ENCODE results near the gene TSHZ1.

Gene TSHZ1

DNA sequence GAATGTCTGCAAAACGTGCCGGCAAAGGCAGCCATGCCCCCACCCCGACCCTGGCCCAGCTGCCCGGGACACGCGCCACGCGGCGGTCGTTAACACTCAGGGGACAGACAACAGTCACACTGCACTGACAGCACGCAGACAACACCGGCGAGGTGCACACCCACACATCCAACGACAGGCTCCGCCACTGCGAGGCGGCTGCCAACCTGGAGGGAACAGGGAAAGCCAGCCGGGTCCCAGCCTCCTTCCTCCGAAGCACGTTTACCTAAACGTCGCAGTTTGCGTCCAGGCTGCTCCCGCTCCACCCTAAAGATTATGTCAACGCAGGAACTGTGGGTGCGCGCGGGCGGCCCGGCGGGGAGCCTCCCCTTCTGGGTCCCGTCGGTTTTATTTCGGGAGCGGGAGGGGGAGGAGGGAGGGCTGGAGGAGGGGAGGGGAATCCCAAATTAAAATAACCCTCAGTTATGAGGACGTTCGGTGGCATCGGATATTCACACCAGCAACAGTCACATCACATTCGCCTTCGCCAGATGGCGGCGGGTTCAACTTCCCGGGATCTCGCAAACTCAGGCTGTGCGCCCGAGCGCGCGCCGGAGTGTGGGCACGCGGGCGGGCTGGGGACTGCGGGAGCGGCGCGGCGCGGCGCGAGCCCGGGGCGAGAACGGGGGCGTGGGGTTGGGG, 2.3 kb upstream of the TSHZ1 start:
- TF ChIP-seq POLR2A (IDR thresholded peaks at IDR 0.05; ENCODE audit: extremely low read depth, insufficient read length) (no peak), MYC (IDR thresholded peaks at IDR 0.05; ENCODE audit: low read depth, low read length) (no peak)
- TF ChIP-seq, protein P1, sequence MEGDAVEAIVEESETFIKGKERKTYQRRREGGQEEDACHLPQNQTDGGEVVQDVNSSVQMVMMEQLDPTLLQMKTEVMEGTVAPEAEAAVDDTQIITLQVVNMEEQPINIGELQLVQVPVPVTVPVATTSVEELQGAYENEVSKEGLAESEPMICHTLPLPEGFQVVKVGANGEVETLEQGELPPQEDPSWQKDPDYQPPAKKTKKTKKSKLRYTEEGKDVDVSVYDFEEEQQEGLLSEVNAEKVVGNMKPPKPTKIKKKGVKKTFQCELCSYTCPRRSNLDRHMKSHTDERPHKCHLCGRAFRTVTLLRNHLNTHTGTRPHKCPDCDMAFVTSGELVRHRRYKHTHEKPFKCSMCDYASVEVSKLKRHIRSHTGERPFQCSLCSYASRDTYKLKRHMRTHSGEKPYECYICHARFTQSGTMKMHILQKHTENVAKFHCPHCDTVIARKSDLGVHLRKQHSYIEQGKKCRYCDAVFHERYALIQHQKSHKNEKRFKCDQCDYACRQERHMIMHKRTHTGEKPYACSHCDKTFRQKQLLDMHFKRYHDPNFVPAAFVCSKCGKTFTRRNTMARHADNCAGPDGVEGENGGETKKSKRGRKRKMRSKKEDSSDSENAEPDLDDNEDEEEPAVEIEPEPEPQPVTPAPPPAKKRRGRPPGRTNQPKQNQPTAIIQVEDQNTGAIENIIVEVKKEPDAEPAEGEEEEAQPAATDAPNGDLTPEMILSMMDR (IDR thresholded peaks at IDR 0.05; ENCODE audit: low read depth, low read length) = no peak
- TF ChIP-seq, protein P2, sequence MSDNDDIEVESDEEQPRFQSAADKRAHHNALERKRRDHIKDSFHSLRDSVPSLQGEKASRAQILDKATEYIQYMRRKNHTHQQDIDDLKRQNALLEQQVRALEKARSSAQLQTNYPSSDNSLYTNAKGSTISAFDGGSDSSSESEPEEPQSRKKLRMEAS (IDR thresholded peaks at IDR 0.05; ENCODE audit: low read depth, low read length) = peak; percentile 47
- peak; percentile 75 for DNase-seq (ENCODE audit: low read depth)
- H3K4me3 ChIP-seq (ENCODE audit: low read depth, low read length) = peak overlapping the region; percentile 65

DNA sequence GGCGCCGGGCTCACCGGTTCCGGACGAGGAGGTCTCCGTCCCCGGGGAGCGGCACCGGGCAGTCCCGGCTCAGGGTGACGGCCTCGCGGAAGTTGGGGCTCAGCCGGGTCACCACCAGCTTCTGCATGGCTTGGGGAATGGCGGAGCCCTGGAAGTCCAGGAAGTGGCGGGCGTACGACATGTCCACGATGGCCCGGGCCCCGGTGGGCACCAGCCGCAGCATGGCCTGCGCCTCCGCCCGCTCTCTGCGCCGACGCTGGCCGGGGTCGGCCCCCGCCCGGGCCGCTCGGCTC, 1.8 kb upstream of the TSHZ1 start:
- H3K4me3 ChIP-seq (ENCODE audit: low read depth, low read length) = peak overlapping the region; percentile 65

DNA sequence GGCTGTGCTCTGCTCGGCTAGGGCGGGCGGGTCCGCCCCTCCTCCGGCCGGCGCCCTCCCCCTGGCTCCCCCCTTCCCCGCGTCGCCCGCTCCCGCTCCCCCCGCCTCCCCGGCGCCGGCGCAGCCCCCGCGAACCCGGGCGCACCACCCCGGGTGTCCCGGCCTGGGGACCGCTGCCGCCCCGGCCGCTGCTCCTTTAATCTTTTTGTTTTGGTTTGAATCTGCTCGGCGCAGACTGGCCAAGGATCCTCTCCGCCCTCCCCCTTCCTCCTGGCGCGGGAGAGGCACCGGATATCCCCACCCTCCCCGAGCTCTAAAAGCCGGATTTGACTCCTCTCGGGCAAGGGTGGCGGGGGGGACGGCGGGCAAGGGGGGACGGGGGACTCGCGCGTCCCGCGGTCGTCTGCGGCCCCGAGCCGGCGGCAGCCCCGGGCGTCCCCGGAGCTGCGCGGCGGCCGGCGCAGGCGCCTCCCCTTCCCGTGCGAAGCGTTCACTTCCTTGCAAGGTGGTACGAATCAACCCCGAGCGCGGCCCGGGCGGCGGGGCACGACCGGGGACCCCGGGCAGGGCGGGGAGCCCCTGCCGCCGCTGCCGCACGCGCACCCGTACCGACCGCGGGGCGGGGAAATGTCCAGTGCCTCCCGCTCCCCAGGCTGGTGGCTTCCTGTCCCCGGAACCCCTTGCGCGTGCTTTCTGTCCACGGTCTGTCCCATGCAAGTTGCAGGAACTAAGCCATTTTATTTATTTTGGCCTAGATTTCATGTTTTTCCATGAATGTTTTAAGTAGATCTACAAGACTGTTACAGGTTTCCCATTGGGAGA, 1.3 kb upstream of the TSHZ1 start, which contains the start of gene PTGR3:
TSS of gene PTGR3 (minus strand) at position 11 of the 822 bp plus-strand sequence. CDS start 81 bp downstream, outside the sequence.
- DNase-seq (ENCODE audit: low read depth) = peak; percentile 94
- peak within 1 kb of the TSS; percentile 78 for H3K4me3 ChIP-seq (ENCODE audit: low read depth, low read length)
- TF ChIP-seq, protein P1 (IDR thresholded peaks at IDR 0.05; ENCODE audit: low read depth, low read length) = no peak
- TF ChIP-seq, protein P2 (IDR thresholded peaks at IDR 0.05; ENCODE audit: low read depth, low read length) = no peak; the same call in 1 of the 2 replicates
- TF ChIP-seq POLR2A (IDR thresholded peaks at IDR 0.05; ENCODE audit: extremely low read depth, insufficient read length) = peak; percentile 20
- 0 out of 2 replicates have a peak, but pooled peaks have one; percentile 15 for TF ChIP-seq MYC (IDR thresholded peaks at IDR 0.05; ENCODE audit: low read depth, low read length)

More for the DNA sequence above, 1.8 kb upstream of the TSHZ1 start:
- TF ChIP-seq POLR2A (IDR thresholded peaks at IDR 0.05; ENCODE audit: extremely low read depth, insufficient read length) (peak; percentile 44), MYC (IDR thresholded peaks at IDR 0.05; ENCODE audit: low read depth, low read length) (no peak)
- TF ChIP-seq, protein P1 (IDR thresholded peaks at IDR 0.05; ENCODE audit: low read depth, low read length) = no peak
- TF ChIP-seq, protein P2 (IDR thresholded peaks at IDR 0.05; ENCODE audit: low read depth, low read length) = no peak
- DNase-seq (ENCODE audit: low read depth) = no peak

DNA sequence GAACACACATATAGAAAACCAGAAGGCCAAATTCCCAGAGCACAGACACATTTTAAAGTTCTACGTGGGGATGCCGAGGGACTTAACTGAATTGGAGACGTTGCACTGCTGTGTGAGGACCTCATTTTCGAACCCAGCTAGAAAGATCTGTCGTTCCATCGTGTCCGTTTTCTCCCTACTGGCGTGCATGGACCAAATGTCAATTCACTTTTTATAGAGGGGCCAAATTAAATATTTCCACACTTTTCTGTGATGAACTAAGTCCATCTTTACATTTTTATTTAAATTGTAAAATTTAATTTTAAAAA, 692 bp upstream of the TSHZ1 start:
- no peak for DNase-seq (ENCODE audit: low read depth)
- peak overlapping the region; percentile 78 for H3K4me3 ChIP-seq (ENCODE audit: low read depth, low read length)
- TF ChIP-seq MYC (IDR thresholded peaks at IDR 0.05; ENCODE audit: low read depth, low read length) (no peak), POLR2A (IDR thresholded peaks at IDR 0.05; ENCODE audit: extremely low read depth, insufficient read length) (no peak)
- TF ChIP-seq, protein P2 (IDR thresholded peaks at IDR 0.05; ENCODE audit: low read depth, low read length) = no peak
- TF ChIP-seq, protein P1 (IDR thresholded peaks at IDR 0.05; ENCODE audit: low read depth, low read length) = no peak

DNA sequence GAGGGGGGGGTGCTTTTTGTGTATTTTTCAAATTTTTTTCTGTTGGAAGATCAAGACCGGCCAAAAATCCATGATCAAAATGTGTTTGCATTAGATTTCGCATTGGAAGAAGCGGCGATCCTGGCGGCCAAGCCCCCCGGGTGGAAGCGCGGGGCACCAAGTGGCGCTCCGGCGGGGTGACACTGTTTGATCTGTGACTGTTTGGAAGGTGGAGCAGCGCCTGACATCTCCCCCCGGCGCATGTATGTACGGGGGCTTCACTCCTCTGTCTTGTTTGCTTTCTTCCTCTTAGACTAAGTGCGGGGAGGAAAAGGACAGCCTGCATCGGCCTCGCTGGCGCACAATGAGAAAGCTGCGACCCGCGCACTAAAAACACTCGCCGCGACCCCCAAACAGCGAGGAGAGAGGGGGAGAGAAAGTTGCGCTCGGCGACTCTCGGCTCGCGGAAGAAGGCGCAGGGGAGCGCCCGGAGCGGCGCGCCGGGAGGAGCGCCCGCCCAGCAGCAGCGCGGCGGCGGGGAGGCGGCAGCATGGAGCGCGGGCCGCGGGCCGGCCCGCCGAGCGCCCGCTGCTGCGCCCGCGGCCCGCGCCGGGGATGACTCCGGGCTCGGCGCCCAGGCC, 515 bp downstream of the TSHZ1 start:
- DNase-seq (ENCODE audit: low read depth) = peak; percentile 54
- peak overlapping the region; percentile 78 for H3K4me3 ChIP-seq (ENCODE audit: low read depth, low read length)
- TF ChIP-seq POLR2A (IDR thresholded peaks at IDR 0.05; ENCODE audit: extremely low read depth, insufficient read length) = no peak
- TF ChIP-seq, protein P1 (IDR thresholded peaks at IDR 0.05; ENCODE audit: low read depth, low read length) = no peak
- TF ChIP-seq, protein P2 (IDR thresholded peaks at IDR 0.05; ENCODE audit: low read depth, low read length) = no peak
- TF ChIP-seq MYC (IDR thresholded peaks at IDR 0.05; ENCODE audit: low read depth, low read length) = no peak
